Liver (tissue), 9 donors: ENCODE results near the gene TNS4. TPM values are rescaled to one million over a fixed set of nuclear protein-coding genes. Genes with fewer than 3 reads are reported as not detected.

Source experiments
- DNase-seq: peaks from one replicate; pipeline ENCODE4 v3.0.0-alpha.2; 2017; ENCODE audit warnings: low spot score
- H3K27ac ChIP-seq, 2 donors: one replicate each; pipeline ENCODE4 v1.7.0; 2013; ENCODE audit warnings: inconsistent platforms in 2 of 2, low read length in 2 of 2, control low read depth in 1 of 2, low read depth in 1 of 2, mild to moderate bottlenecking in 1 of 2
- H3K27me3 ChIP-seq, 4 donors: one replicate each; pipeline versions ENCODE4 v1.6.1 to v1.7.0; 2013; ENCODE audit warnings: low read length in 3 of 4, inconsistent platforms in 1 of 4, mild to moderate bottlenecking in 1 of 4, moderate library complexity in 1 of 4; ENCODE audit not compliant: control insufficient read depth in 4 of 4, insufficient read depth in 4 of 4
- H3K36me3 ChIP-seq, 4 donors: one replicate each; pipeline versions ENCODE4 v1.6.1 to v1.7.0; 2013; ENCODE audit warnings: low read length in 3 of 4, mild to moderate bottlenecking in 3 of 4, low read depth in 1 of 4, moderate library complexity in 1 of 4; ENCODE audit not compliant: control insufficient read depth in 4 of 4, insufficient read depth in 3 of 4
- H3K4me1 ChIP-seq, 4 donors: one replicate each; pipeline versions ENCODE4 v1.6.1 to v1.7.0; 2013; ENCODE audit warnings: low read length in 3 of 4, mild to moderate bottlenecking in 3 of 4, moderate library complexity in 1 of 4; ENCODE audit not compliant: control insufficient read depth in 4 of 4, insufficient read depth in 4 of 4
- H3K4me3 ChIP-seq, 3 donors: one replicate each; pipeline versions ENCODE4 v1.6.1 to v1.7.0; 2013; ENCODE audit warnings: low read length in 3 of 3, control low read depth in 1 of 3, low read depth in 1 of 3, mild to moderate bottlenecking in 1 of 3
- H3K9ac ChIP-seq, 2 donors: one replicate each; pipeline ENCODE4 v1.7.0; 2013; ENCODE audit warnings: low read length in 2 of 2, mild to moderate bottlenecking in 2 of 2, moderate library complexity in 2 of 2, control low read depth in 1 of 2, low read depth in 1 of 2
- H3K9me3 ChIP-seq, 4 donors: one replicate each; pipeline versions ENCODE4 v1.6.1 to v1.7.0; 2013; ENCODE audit warnings: low read length in 3 of 4; ENCODE audit not compliant: control insufficient read depth in 4 of 4
- ATF3 ChIP-seq: IDR thresholded peaks from 2 replicates; pipeline ENCODE4 v1.6.1; 2016; ENCODE audit warnings: antibody characterized with exemption
- FOXA1 ChIP-seq: IDR thresholded peaks from 2 replicates; pipeline ENCODE4 v1.6.1; 2016; ENCODE audit warnings: antibody characterized with exemption
- FOXA2 ChIP-seq: IDR thresholded peaks from 2 replicates; pipeline ENCODE4 v1.6.1; 2016; ENCODE audit warnings: antibody characterized with exemption
- GABPA ChIP-seq, 2 donors: IDR thresholded peaks in 1 of 2; conservative IDR thresholded peaks in 1 of 2; 2 replicates each; pipeline ENCODE4 v1.6.1; 2016; ENCODE audit warnings: antibody characterized with exemption in 2 of 2, mild to moderate bottlenecking in 1 of 2, moderate library complexity in 1 of 2
- HNF4A ChIP-seq, 2 donors: conservative IDR thresholded peaks; 2 replicates each; pipeline ENCODE4 v1.6.1; 2016; ENCODE audit warnings: antibody characterized with exemption in 2 of 2, mild to moderate bottlenecking in 2 of 2
- HNF4G ChIP-seq: IDR thresholded peaks from 2 replicates; pipeline ENCODE4 v1.6.1; 2016; ENCODE audit warnings: antibody characterized with exemption
- JUND ChIP-seq, 2 donors: IDR thresholded peaks; 2 replicates each; pipeline ENCODE4 v1.6.1; 2016; ENCODE audit warnings: antibody characterized with exemption in 2 of 2
- MAX ChIP-seq: IDR thresholded peaks from 2 replicates; pipeline ENCODE4 v1.6.1; 2016; ENCODE audit warnings: antibody characterized with exemption
- RAD21 ChIP-seq, 2 donors: IDR thresholded peaks; 2 replicates each; pipeline ENCODE4 v1.6.1; 2016; ENCODE audit warnings: antibody characterized with exemption in 2 of 2, mild to moderate bottlenecking in 2 of 2
- REST ChIP-seq: IDR thresholded peaks from 2 replicates; pipeline ENCODE4 v1.6.1; 2016; ENCODE audit warnings: antibody characterized with exemption, mild to moderate bottlenecking
- RXRA ChIP-seq, 2 donors: IDR thresholded peaks; 2 replicates each; pipeline ENCODE4 v1.6.1; 2017 to 2018; ENCODE audit warnings: antibody characterized with exemption in 2 of 2, mild to moderate bottlenecking in 1 of 2
- TAF1 ChIP-seq: conservative IDR thresholded peaks from 2 replicates; pipeline ENCODE4 v1.6.1; 2016; ENCODE audit warnings: antibody characterized with exemption, mild to moderate bottlenecking
- WGBS: extraction: QIAGEN DNeasy Blood & Tissue Kit; methylation state at CpG from one replicate; pipeline ENCODE4 v1.1.7; 2013; 5-methylcytosine and 5-hydroxymethylcytosine counted together
- polyA plus RNA-seq, 2 donors: library from polyadenylated mRNA; stranded (reverse) in 1 of 2; unstranded in 1 of 2; fragments of 200-250 nt in 1 of 2; fragments of >200 nt in 1 of 2; fragmentation: Nextera tagmentation in 1 of 2; extraction: Ambion mirVana in 1 of 2; gene quantifications; one replicate each; pipeline versions ENCODE4 v1.2.1 to v1.2.3, GENCODE V29; 2013 to 2015
- total RNA-seq, 2 donors: library from RNA; depleted of rRNA; stranded (reverse); fragments of >200 nt; gene quantifications; one replicate each; pipeline ENCODE4 v1.2.3, GENCODE V29; 2014
- donor health status: healthy.
- donor health status: healthy.
- donor health status: healthy.
- donor health status: healthy.
- donor health status: healthy.

The TNS4 gene
- total and polyA plus RNA-seq, 4 donors = 0.08 TPM; not detected in 3

- H3K4me3 ChIP-seq = no peak overlapping the region
- H3K27ac ChIP-seq = no peak overlapping the region
- H3K9ac ChIP-seq = no peak overlapping the region
- 94% methylated on average over 2 of the region's 2 CpGs for WGBS
- DNase-seq = no peak
- H3K4me1 ChIP-seq = peaks cover 0 to 14% (median 8%) of the 10 kb centered on the region in 4 donors
- H3K27me3 ChIP-seq = no peaks in the 10 kb centered on the region
- no peak for TF ChIP-seq MAX
- no peak for TF ChIP-seq FOXA1
- TF ChIP-seq JUND (IDR thresholded peaks at IDR 0.05) = no peak
- TF ChIP-seq HNF4A (conservative IDR thresholded peaks at IDR 0.05) = no peak
- TF ChIP-seq ATF3 = no peak
- no peak for TF ChIP-seq REST
- H3K36me3 ChIP-seq = no peaks in the 10 kb centered on the region
- H3K9me3 ChIP-seq = no peaks in the 10 kb centered on the region
Observed at GRCh38 chr17:40467281-40467867, 34.0 kb downstream of the TNS4 start.

- TF ChIP-seq ATF3 (no peak), TAF1 (no peak), GABPA (IDR thresholded peaks at IDR 0.05 in 1 of 2, conservative IDR thresholded peaks at IDR 0.05 in 1 of 2) (no peak), RXRA (IDR thresholded peaks at IDR 0.05) (no peak), HNF4G (no peak), FOXA2 (no peak)
- no peaks in the 10 kb centered on the region for H3K9me3 ChIP-seq
- WGBS = 86% methylated on average over 11 of the region's 11 CpGs
Observed at GRCh38 chr17:40466298-40466971, 35.0 kb downstream of the TNS4 start.

GRCh38 chr17:40464392-40464855 lies 37.0 kb downstream of the TNS4 start:
- 82% methylated on average over 5 of the region's 5 CpGs for WGBS
- Histone ChIP-seq H3K9me3 (no peaks in the 10 kb centered on the region), H3K9ac (no peak overlapping the region), H3K36me3 (no peaks in the 10 kb centered on the region), H3K4me1 (peaks cover 0 to 34% (median 29%) of the 10 kb centered on the region in 4 donors), H3K4me3 (no peak overlapping the region), H3K27ac (no peak overlapping the region), H3K27me3 (no peaks in the 10 kb centered on the region)
- no peak for DNase-seq
- TF ChIP-seq ATF3 (no peak), RAD21 (IDR thresholded peaks at IDR 0.05) (peak in 1 of 2 donors; percentile 1), FOXA1 (no peak), JUND (IDR thresholded peaks at IDR 0.05) (peak in 1 of 2 donors; percentile 50)

More at GRCh38 chr17:40466298-40466971, 35.0 kb downstream of the TNS4 start:
- peaks cover 0 to 23% (median 13%) of the 10 kb centered on the region in 4 donors for H3K4me1 ChIP-seq
- no peak overlapping the region for H3K4me3 ChIP-seq
- no peak overlapping the region for H3K9ac ChIP-seq
- H3K27me3 ChIP-seq = no peaks in the 10 kb centered on the region
- no peak for DNase-seq
- no peaks in the 10 kb centered on the region for H3K36me3 ChIP-seq
- no peak overlapping the region for H3K27ac ChIP-seq
